GM18507 (cell line): ENCODE results near the gene STARD10.

Experiments used
- DNase-seq: peaks from one replicate; pipeline ENCODE4 v3.0.0; 2011; ENCODE audit warnings: low read depth; ENCODE audit not compliant: insufficient read length; ENCODE audit errors: extremely low spot score
- FAIRE-seq: peaks from 2 replicates; lab custom pipeline; 2011; peaks lifted over from hg19 to GRCh38; lab: Jason Lieb, UNC

STARD10 gene

GRCh38 chr11:72826942-72827480 lies 33.2 kb upstream of the STARD10 start:
- DNase-seq (no peak), FAIRE-seq (no peak)

- DNase-seq (no peak), FAIRE-seq (no peak)
These were observed 32.5 kb upstream of the STARD10 start for GRCh38 chr11:72826191-72826941.

- DNase-seq (no peak), FAIRE-seq (no peak)
These were observed 31.8 kb upstream of the STARD10 start for GRCh38 chr11:72825661-72826060.

- no peak for DNase-seq
- no peak for FAIRE-seq
These were observed 31.1 kb upstream of the STARD10 start for GRCh38 chr11:72824811-72825505.

GRCh38 chr11:72824020-72824419 lies 30.2 kb upstream of the STARD10 start:
- DNase-seq (no peak), FAIRE-seq (no peak)

GRCh38 chr11:72823105-72823804 lies 29.4 kb upstream of the STARD10 start:
- DNase-seq, result no peak
- FAIRE-seq, result no peak

GRCh38 chr11:72821920-72822799 lies 28.3 kb upstream of the STARD10 start:
- peak; percentile 38 for FAIRE-seq
- DNase-seq, result no peak

GRCh38 chr11:72821221-72821919 lies 27.5 kb upstream of the STARD10 start:
- DNase-seq, result no peak
- FAIRE-seq, result no peak

GRCh38 chr11:72820439-72821139 lies 26.7 kb upstream of the STARD10 start:
- DNase-seq, result no peak
- no peak for FAIRE-seq

GRCh38 chr11:72818971-72819370 lies 25.1 kb upstream of the STARD10 start:
- DNase-seq (no peak), FAIRE-seq (no peak)

- no peak for FAIRE-seq
- no peak for DNase-seq
These were observed 24.1 kb upstream of the STARD10 start for GRCh38 chr11:72817966-72818365.

GRCh38 chr11:72816404-72816990 lies 22.6 kb upstream of the STARD10 start:
- DNase-seq (no peak), FAIRE-seq (no peak)

GRCh38 chr11:72815110-72815618 lies 21.3 kb upstream of the STARD10 start:
- no peak for DNase-seq
- no peak for FAIRE-seq

- FAIRE-seq (peak; percentile 67), DNase-seq (peak; percentile 83)
These were observed 20.7 kb upstream of the STARD10 start, which contains the start of gene ATG16L2 for GRCh38 chr11:72814286-72815109. ATG16L2 (plus strand) TSS chr11:72814411; CDS start chr11:72814446, 35 bp downstream.

- FAIRE-seq (peak; percentile 36), DNase-seq (no peak)
These were observed 20.0 kb upstream of the STARD10 start for GRCh38 chr11:72813740-72814285.

GRCh38 chr11:72812967-72813739 lies 19.3 kb upstream of the STARD10 start:
- DNase-seq (no peak), FAIRE-seq (peak; percentile 71)
